ENCODE results near the gene TSC22D2.

TSC22D2 gene

DNA sequence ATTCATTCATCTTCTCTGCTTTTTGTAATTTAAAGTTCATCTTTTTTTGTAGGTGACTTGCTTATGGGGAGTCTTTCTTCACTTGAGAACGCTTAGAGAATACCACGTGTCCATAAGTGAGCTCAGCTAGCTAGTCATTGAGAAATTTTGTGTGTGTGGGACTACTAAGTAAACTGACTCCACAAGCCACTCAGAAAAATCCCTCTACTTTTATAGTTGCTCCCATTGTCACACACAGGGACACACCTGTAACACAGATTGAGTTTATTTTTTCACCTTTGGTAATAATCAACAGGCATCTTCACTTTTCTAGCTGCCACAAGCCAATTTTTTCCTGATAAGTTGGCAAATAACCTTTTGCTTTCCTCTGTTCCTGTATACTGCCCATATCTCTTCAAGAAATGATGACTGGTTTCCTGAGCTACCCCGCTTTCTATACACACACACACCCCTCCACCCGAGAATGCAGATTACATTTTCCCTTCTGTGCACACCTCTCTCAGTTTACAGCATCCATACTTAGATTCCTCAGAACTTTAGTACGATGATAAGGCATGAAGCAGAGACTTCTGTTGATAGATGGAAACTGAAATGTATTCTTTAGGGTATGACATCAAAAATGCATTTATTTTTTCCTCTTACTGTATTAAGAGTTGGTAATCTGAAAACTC, 4.6 kb downstream of the TSC22D2 start:
- DNase-seq (ENCODE audit: low read depth) = no peak

DNA sequence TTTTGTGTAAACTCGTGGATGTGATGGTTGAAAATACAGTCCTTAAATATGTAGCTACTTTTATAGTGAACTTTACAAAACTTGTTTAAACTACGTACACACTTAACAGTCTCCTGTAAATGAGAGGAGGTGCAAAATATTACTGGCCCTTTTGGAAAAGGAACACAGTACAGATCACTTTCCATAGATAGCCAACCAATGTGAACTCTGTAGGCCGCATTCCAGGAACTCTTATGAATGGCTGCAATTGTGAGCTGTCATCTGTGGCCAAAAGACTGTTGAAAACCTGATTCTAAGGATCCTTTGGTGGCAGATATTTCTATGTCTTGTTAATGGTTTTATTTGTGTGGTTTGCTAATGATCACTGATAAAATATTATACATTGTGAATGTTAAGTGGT, 6.2 kb downstream of the TSC22D2 start:
- no peak for DNase-seq (ENCODE audit: low read depth)

DNA sequence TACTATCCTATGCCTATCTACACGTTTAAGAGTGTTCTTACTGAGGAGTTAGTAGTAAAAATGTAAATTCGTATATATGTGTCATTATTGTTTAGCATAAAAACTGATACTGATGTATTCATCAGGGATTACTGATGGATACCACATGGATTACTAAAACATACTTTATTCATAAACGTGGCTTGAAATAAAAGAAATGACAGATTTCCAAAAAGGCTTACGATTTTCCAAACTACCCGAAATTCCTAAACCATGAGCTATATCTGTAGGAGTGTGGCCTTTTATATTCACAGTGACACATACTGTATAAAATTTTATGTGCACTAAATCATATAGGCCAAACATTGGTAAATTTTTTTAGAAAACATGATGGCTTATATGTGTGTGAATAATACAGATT, 6.9 kb downstream of the TSC22D2 start:
- no peak for DNase-seq (ENCODE audit: low read depth)

DNA sequence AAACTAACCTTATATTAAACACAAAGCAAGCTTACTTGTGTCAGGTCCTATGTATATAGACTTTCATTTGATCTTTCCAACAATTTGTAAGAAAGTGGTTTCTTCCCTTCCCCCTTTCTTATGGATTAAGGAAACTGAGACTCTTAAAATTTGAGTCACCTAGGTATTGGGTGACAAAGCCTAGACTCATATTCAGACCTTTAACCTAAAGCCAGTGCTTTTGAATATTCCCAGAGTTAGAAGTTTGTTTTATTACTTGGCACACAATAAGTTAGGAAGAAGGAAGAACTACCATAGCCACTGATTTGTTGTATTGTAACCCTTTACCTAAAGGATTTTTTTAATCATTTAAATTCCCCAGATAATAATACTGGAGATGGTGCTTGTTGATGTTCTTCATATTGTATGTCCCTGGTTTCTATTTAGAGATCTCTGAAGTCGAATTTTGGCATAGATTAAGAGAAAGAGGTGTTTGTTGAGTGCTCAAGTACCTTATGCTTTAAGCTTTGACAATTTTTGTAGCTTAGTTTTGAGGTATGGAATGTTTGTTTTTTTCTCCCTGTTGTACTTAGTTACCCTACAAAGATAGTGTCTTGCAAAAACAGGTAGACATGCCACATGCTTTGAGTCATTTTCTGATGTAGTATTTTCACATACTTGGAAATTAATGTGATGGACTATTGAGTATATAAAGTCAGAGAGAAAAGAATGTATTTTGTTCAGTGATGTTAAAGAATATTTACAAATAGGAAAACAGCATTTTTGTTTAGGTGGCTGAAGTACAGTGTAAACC, 11.2 kb downstream of the TSC22D2 start:
- no peak for DNase-seq (ENCODE audit: low read depth)

DNA sequence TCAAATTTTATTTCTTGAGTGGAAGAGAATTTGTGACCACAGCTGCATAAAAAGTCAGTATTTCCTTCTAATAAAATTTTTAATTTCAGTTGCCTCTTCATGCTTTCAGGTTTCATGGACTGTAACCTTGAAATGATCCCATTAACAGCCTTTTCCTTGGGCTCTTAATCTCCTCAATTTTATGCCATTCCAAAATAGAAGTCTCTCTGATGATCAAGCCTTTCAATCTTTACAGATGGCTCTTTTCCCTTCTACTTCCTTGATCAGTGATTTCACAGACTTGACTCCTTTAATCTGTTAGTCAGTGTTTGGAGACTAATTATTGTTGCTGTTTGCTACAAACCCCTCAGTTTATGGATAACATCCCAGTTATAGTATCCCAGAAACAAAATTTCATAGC, 11.9 kb downstream of the TSC22D2 start:
- DNase-seq (ENCODE audit: low read depth) = no peak

DNA sequence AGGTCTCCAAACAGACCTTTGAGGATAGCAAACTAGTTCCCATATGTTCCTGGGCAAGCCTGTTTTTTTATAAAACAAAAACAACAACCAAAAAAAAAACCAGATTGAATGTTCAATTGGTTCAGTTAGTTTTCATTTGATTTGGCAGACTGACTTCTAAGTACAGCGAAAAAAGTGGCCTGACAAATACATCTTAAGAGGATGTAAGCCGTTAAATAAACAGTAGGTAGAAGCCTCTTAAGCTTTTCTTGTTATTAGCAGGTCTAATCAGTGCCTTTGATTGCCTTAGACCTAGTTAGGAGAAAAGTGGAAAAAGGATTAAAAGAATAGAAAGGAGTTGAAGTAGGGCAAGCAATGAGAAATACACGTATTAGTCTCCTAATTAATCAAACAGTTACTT, 13.2 kb downstream of the TSC22D2 start:
- DNase-seq (ENCODE audit: low read depth) = no peak

DNA sequence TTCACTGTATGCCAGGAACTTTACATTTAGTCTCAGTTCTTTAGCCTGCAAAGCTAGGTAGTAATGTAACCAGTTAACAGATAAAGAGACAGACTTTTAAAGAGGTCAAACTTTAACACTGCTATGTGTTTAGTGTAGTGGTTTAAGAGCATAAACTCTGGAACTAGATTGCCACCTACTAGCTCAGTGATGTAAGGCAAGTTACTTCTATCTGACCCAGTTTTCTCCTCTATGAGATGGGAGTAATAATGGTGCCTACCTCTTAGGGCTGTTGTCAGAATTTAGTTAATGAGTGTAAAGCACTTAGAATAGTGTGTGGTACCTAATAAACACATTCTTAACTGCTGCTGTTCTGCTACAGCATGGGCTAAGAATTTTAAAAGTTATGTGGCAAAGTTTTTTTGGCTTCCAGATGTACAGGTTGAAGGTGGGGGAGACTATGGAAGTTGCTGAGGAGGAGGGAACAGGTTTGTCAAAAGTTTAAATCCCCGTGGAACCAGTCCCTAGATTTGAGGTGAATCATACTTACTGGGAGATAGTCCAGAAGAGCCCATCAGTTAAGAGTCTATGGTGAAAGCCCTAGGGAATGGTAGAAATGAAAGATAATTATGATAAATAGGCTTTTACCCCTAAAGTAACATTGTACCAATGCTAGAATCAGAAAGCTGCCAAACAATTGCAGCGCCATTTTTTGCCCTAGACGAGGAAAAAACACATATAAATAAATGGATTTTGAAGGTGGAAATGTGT, 13.9 kb downstream of the TSC22D2 start:
- no peak for DNase-seq (ENCODE audit: low read depth)

DNA sequence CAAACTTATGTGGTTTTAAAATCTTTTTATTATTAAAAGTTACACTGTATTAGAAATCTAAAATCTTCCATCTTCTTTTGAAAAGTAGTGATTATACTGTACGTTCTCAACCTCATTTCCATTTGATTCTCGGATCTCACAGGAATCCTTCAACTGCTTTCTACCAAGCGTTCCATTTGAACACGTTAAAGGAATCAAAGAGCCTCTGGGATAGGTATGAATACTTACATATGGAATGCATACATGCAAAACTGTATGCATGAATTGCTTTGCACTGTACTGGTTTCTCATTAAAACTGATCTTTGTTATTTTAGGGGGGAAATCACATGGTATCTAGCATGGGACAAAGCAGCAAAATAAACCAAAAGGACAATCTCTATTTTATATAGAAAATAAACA, 14.8 kb downstream of the TSC22D2 start:
- DNase-seq (ENCODE audit: low read depth) = no peak

DNA sequence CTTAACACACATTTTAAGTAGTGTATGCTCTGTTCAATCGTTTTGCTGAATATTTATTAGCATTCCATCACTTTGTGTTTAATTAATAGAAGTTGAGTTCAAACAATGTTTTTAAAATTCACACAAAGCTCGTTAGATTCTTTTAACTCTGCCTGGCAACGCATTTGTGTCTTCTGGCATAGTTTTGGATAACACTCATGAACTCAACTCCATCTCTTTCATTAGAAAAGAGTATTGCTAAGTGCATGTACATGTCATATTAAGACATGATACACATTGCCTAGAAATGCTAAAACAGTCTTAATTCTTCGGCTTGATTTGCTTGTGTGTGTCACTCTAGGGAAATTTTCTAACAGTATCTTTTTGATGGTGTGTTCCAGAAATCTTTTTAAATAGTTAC, 15.7 kb downstream of the TSC22D2 start:
- no peak for DNase-seq (ENCODE audit: low read depth)

DNA sequence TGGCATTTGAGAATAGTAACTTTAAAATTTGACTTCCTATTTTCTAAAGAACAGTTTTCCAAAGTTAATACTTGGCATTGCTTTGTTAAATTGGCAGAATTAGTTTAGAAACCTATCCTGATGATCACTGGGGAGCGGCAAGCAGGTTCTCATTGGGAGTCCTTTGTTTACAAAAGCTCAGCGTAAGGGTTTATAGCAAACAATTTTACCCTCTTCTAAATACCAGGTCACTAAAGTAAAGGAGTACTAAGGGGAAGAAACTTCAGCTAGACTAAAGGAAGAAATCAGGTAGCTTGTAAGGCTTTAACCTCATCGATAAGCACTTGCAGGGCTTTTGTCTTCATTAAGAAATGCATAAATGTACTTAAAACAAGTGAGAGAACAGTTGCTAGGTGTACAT, 18.2 kb downstream of the TSC22D2 start:
- DNase-seq (ENCODE audit: low read depth) = no peak

DNA sequence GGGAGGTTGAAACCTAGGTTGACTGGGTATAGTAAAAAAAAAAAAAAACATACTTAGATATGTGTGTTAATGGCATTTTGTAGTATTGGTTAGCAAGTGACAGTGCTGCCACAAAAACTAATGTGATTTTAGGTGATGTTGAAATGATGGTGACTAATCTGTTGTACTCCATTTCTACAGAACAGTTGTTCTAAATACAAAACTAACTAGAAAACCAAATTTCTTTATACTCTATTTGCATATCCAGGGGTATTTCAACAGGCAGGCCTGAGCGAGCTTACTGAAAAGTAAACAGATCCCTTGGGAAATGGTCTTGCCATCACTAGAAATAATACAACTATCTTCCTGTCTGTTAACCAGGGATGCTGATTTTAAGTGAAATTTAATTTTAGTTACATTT, 20.5 kb downstream of the TSC22D2 start:
- DNase-seq (ENCODE audit: low read depth) = no peak

DNA sequence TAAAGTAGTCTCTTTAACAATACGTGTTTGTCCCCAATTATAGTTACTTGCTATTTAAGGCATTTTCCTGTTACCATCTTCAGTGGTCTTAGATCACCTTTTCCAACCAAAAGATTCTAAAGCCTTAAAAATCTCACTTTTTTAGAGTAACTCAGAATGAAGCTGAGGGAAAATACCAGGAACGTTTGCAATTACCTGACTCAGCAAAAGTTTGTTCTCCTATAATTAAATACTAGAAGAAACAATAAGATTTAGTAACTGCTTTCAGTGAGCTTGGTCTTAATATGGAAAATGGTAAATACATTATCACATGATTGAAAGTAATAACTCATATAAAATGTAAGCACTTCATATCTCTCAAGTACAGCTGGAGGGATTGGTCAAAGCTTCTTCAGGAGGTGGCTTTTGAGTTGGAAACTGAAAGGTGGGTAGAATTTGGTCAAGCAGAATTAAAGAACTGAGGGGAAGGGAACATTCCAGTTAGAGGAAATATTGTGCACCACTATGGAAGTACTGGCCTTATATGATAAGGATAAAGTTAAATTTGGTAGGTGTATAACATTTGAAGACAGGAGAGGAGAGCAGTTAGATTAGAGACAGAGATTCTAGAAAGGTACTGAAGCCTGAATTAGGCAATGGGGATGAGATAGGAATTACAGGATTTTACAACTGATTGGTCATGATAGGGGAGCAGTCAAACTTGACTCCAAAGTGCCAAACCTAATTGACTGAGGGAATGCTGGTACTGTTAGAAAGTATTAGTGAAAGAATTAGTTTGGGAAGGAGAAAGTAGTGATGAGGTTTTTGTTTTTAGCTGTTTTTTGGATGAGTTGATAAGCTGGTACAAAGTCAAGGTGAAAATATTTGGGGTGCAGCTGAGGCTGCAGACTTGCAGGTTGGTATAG, 21.9 kb downstream of the TSC22D2 start:
- no peak for DNase-seq (ENCODE audit: low read depth)

DNA sequence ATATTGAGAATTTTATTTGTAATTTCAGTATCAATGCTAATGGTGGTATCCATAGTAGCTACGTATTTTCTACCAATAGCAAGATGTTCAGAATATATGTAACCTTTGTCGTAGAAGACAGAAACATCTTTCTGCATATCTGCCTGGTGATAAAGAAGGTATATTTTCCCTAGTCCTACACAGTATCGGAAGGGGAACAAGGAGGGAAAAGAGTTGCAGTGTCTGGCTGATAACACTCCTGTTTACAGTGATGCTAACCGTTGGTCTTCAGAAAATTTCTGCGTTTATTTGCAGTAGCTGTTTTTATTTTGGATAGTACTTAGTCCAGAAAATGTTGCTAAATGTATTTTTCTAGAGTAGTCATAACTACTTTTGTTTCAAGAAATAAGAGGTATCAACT, 25.2 kb downstream of the TSC22D2 start:
- DNase-seq (ENCODE audit: low read depth) = no peak

DNA sequence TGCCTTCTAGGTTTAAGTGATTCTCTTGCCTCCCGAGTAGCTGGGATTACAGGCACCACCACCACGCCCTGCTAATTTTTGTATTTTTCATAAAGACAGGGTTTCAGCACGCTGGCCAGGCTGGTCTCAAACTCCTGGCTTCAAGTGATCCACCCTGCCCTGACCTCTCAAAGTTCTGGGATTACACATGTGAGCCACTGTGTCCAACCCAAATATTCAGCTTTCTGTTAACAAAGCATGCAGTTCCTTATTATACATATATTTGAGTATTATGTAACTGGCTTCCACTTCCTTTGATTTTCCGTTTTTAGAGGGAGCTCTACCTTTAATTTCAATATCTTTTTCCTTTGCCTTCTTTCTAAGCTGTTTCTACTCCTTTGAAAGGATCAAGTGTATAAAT, 26.1 kb downstream of the TSC22D2 start:
- no peak for DNase-seq (ENCODE audit: low read depth)

DNA sequence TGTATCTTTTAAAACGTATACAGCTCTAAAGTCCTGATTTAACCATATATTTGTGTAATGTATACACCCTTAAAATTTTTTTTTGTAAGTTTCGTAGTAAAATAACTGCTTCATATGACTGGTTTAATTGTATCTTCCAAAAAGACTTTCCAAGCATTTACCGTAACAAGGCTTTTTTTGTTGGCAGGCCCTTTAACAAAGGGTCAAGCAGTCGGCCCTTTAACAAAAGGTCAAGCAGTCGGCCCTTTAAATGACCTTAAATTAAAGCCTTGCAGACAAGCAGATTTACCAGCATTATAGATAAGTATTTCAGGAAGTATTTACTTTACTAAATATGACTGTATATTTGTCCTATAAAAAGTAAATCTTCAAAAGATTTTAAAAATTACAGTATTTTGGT, 28.1 kb downstream of the TSC22D2 start:
- no peak for DNase-seq (ENCODE audit: low read depth)

DNA sequence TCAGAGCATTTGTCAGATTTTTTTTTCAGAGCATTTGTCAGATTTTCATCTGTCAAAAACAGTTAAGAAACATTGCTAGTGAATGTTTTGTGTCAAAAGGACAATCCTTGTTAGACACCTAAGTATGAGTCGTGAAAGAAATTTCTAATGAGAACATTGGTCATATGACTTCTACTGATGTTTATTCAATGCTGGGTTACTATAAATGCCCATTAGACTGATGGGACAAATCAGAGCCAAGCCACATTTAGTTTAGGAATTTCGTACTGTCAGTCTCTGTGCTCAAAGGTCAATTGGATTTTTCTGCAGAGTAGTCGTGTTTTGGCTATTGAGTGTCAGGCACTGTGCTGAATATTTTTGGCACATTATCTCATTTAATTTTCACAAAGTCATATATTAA, 31.6 kb downstream of the TSC22D2 start:
- no peak for DNase-seq (ENCODE audit: low read depth)

DNA sequence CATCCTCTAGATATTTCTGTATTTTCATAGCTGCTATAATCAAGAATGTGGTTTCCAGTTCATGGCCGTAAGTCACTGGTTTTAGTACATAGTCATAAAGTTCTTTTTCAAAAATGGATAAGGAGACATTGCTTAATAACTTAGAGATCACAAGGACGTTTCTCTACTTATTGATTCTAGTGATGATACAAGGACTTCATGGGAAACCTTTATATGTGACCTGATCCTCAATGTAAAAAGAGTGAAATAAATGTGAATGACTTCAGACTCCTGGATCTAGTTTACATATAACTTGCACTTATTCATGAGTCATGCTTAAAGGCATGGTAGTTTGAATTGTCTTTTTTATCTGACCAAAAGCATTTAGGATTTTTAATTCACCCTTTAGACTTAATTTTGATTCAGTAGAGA, 35.2 kb downstream of the TSC22D2 start:
- DNase-seq (ENCODE audit: low read depth) = no peak

DNA sequence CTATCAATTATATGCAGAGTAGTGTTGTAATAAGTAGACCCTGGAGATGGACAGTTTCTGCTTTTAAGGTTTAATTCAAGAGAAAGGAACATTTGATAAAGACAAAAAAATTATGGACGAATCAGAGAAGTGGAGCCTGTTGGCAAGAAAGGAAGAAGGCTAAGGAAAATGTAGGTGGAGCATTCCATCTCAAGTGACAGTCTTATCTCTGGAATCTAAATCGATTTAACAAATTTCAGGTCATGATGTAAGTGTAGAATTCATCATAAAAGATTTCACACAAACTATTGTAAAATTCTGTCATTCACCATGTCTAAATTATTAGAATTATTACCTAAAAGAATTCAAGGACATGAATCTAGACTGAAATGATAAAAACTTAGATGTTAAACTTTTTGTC, 36.3 kb downstream of the TSC22D2 start:
- DNase-seq (ENCODE audit: low read depth) = no peak

DNA sequence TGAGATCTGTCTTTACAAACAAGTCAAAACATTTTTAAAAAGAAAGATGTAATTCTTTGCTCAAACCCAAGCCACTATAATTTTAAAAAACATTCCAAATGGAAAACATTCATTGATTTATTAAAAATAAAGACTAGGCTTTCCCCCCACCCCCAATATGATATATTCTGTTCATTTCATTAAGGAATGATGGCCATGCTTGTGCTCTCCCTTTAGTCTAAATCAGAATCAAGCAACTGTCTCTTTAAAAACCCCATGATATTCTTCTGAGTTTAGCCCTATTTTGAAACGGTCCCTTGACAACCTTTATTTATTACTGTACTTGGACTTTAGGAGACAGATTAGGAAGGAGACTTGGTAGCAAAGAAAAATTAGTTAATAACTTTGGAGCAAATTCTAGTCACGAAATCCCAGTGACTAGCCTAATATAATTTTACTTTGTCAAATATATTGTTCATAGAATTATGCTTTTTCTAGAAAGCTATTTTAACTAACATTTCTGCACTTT, 38.4 kb downstream of the TSC22D2 start:
- no peak for DNase-seq (ENCODE audit: low read depth)

DNA sequence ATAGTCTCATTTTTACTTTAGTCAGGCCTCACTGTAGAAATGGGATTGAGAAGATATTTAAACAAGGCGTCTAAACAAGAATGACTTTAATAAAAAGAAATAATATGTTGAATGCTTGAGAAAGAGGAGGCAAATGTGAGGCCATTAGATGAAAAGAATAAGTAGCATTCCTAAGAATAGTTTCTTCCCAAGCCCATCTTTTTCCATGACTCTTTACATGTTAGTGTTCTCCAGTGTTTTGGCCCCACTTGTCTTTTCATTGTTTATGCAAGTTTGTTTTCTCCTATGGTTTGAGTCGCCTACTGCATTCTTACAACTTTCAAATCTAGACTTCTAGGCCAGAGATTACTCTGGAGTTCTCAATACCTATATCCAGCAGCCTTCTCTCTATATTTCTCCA, 39.0 kb downstream of the TSC22D2 start:
- no peak for DNase-seq (ENCODE audit: low read depth)

DNA sequence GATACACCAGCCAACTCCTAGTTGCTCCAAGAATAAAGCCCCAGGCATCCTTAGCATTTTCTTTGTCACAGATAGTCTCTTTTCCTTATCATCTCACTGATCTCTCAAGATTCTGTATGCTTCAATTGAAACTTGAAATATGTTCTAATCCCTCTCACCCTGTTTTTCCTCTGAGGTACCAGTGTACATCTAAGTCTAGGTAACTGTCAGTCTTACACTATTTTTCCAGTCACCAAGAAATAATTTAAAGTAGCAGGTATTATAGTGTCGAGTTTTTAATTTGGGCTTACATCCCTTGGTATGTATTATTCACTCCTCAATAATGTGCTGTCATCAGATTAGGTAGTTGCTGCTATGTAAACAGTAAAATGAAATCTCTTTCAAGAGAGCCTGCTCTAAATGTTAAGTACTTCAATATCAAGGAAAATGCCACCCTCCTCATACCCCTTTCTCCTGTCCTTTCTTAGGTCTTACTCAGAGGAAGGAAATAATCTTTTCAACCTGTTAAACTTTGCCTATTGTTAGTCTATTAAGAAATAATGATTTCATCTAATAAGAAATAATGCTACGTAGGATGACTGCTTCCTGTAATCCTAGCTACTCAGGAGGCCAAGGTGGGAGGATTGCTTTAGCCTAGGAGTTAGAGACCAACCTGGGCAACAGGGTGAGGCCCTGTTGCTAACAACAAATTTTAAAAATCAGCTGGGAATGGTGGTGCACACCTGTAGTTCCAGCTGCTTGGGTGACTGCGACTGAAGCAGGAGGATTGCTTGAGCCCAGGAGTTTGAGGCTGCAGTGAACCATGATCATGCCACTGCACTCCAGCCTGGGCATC, 39.8 kb downstream of the TSC22D2 start:
- DNase-seq (ENCODE audit: low read depth) = no peak

Measured in stimulated activated CD8-positive, alpha-beta memory T cell treated with anti-CD3 and anti-CD28 coated beads, Interleukin-12 subunit alpha, Interleukin-12 subunit beta, amount 100 ng/mL, for 4 hours (primary cell).